Astrocyte (in vitro differentiated cells and primary cell): ENCODE results near the gene CDH9.

Source experiments
- EZH2 ChIP-seq: IDR thresholded peaks from 2 replicates; pipeline ENCODE4 v1.6.1; 2012; ENCODE audit warnings: mild to moderate bottlenecking, low read length, inconsistent platforms; ENCODE audit not compliant: insufficient read depth
- TF ChIP-seq, protein P1 (sequence below): IDR thresholded peaks from 2 replicates; pipeline ENCODE4 v1.5.1; 2011; ENCODE audit warnings: low read depth, mild to moderate bottlenecking, inconsistent platforms, low read length, moderate library complexity; ENCODE audit not compliant: insufficient read depth

DNA sequence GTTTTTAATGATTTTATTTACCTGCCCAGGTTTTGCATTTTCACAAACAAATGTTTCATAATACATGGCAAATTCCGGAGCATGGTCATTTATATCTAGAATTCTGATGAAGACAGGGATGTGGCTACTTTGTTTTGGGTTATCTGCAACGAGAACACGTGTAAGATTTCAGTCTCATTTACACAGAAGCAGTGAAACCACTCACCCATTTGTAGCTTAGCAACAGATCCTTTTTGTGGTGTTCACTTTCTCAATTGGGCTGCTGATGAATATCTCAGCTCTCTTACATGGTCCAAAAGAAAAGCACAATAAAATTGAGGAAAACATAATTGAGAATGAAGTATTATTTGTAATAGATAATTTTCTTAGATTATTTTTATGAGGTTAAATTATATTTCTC, 148.6 kb downstream of the CDH9 start:
- no peak for TF ChIP-seq EZH2
- TF ChIP-seq, protein P1, sequence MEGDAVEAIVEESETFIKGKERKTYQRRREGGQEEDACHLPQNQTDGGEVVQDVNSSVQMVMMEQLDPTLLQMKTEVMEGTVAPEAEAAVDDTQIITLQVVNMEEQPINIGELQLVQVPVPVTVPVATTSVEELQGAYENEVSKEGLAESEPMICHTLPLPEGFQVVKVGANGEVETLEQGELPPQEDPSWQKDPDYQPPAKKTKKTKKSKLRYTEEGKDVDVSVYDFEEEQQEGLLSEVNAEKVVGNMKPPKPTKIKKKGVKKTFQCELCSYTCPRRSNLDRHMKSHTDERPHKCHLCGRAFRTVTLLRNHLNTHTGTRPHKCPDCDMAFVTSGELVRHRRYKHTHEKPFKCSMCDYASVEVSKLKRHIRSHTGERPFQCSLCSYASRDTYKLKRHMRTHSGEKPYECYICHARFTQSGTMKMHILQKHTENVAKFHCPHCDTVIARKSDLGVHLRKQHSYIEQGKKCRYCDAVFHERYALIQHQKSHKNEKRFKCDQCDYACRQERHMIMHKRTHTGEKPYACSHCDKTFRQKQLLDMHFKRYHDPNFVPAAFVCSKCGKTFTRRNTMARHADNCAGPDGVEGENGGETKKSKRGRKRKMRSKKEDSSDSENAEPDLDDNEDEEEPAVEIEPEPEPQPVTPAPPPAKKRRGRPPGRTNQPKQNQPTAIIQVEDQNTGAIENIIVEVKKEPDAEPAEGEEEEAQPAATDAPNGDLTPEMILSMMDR, result no peak
